Upper lobe of left lung (tissue), 4 donors: ENCODE measurements around the gene SLC9A7.

Experiments used
- CTCF ChIP-seq, 6 experiments: fragments of 450-650 bp in 4 of 6; fragments of 200-600 bp in 2 of 6; sonication (generic) in 2 of 6; IDR thresholded peaks; one replicate each; pipeline ENCODE4 v1.5.1; 2016 to 2019; ENCODE audit warnings: antibody characterized with exemption in 6 of 6
- EP300 ChIP-seq, 4 donors: sonication (generic); formaldehyde crosslinking; IDR thresholded peaks; one replicate each; pipeline ENCODE4 v1.5.1; 2017; ENCODE audit warnings: antibody characterized with exemption in 4 of 4, control low read depth in 2 of 4
- POLR2A ChIP-seq, 4 donors: fragments of 450-650 bp; IDR thresholded peaks; one replicate each; pipeline ENCODE4 v1.5.1; 2016 to 2017; ENCODE audit warnings: antibody characterized with exemption in 4 of 4, mild to moderate bottlenecking in 2 of 4

GRCh38 chrX:46627062-46627461, 131.9 kb downstream of the SLC9A7 start:
- TF ChIP-seq CTCF (IDR thresholded peaks at IDR 0.05) (no peak), EP300 (IDR thresholded peaks at IDR 0.05) (no peak), POLR2A (IDR thresholded peaks at IDR 0.05) (no peak)
